Mesendoderm (in vitro differentiated cells): ENCODE data around the gene YIF1B.

Experiments used
- DNase-seq: peaks from one replicate; pipeline ENCODE4 v3.0.0; 2013
- H2AK5ac ChIP-seq: 2 replicates; pipeline ENCODE4 v1.6.1; 2013; ENCODE audit warnings: low read length, inconsistent platforms
- H2BK120ac ChIP-seq: 2 replicates; pipeline ENCODE4 v1.6.1; 2013; ENCODE audit warnings: low read depth, mild to moderate bottlenecking, low read length, moderate library complexity, mixed read lengths
- H2BK15ac ChIP-seq: replicated peaks from 2 replicates; pipeline ENCODE4 v1.6.1; 2013; ENCODE audit warnings: low read depth, mild to moderate bottlenecking, moderate library complexity
- H2BK5ac ChIP-seq: 2 replicates; pipeline ENCODE4 v1.6.1; 2013; ENCODE audit warnings: low read length, inconsistent platforms
- H3K18ac ChIP-seq: 2 replicates; pipeline ENCODE4 v1.6.1; 2013; ENCODE audit warnings: mild to moderate bottlenecking, low read length, mixed read lengths
- H3K23ac ChIP-seq: one replicate; pipeline ENCODE4 v1.6.1; 2013; ENCODE audit warnings: low read length
- H3K27ac ChIP-seq: 2 replicates; pipeline ENCODE4 v1.5.1; 2013; ENCODE audit warnings: low read depth, mild to moderate bottlenecking, inconsistent platforms, low read length, moderate library complexity
- H3K27me3 ChIP-seq: 2 replicates; pipeline ENCODE4 v1.6.1; 2013; ENCODE audit warnings: low read length, control low read depth, mild to moderate bottlenecking, inconsistent platforms; ENCODE audit not compliant: insufficient read depth, poor library complexity
- H3K36me3 ChIP-seq: 2 replicates; pipeline ENCODE4 v1.6.1; 2013; ENCODE audit warnings: low read length, inconsistent platforms; ENCODE audit not compliant: control insufficient read depth, insufficient read depth
- H3K4ac ChIP-seq: one replicate; pipeline ENCODE4 v1.6.1; 2013; ENCODE audit warnings: low read depth, mild to moderate bottlenecking, low read length, moderate library complexity
- H3K4me1 ChIP-seq: 2 replicates; pipeline ENCODE4 v1.6.1; 2013; ENCODE audit warnings: low read depth, low read length, inconsistent platforms; ENCODE audit not compliant: control insufficient read depth
- H3K4me2 ChIP-seq: 2 replicates; pipeline ENCODE4 v1.6.1; 2013; ENCODE audit warnings: low read length
- H3K4me3 ChIP-seq: 2 replicates; pipeline ENCODE4 v1.5.1; 2013; ENCODE audit warnings: mild to moderate bottlenecking, low read length
- H3K56ac ChIP-seq: one replicate; pipeline ENCODE4 v1.6.1; 2013; ENCODE audit warnings: low read length
- H3K79me1 ChIP-seq: 2 replicates; pipeline ENCODE4 v1.6.1; 2013; ENCODE audit warnings: low read length, inconsistent platforms
- H3K79me2 ChIP-seq: 2 replicates; pipeline ENCODE4 v1.6.1; 2013; ENCODE audit warnings: mild to moderate bottlenecking, low read length; ENCODE audit not compliant: control insufficient read depth, insufficient read depth
- H3K9ac ChIP-seq: 2 replicates; pipeline ENCODE4 v1.6.1; 2013; ENCODE audit warnings: low read length, inconsistent platforms
- H4K5ac ChIP-seq: one replicate; pipeline ENCODE4 v1.6.1; 2013; ENCODE audit warnings: low read length
- H4K8ac ChIP-seq: one replicate; pipeline ENCODE4 v1.6.1; 2013; ENCODE audit warnings: low read depth, mild to moderate bottlenecking, control low read depth, low read length, moderate library complexity
- WGBS: extraction: QIAGEN DNeasy Blood & Tissue Kit; methylation state at CpG from one replicate; pipeline ENCODE4 v1.1.7; 2013; ENCODE audit warnings: low lambda C conversion rate, missing lambda C conversion rate; ENCODE audit not compliant: insufficient coverage; ENCODE audit errors: extremely low coverage; 5-methylcytosine and 5-hydroxymethylcytosine counted together

YIF1B gene

DNA sequence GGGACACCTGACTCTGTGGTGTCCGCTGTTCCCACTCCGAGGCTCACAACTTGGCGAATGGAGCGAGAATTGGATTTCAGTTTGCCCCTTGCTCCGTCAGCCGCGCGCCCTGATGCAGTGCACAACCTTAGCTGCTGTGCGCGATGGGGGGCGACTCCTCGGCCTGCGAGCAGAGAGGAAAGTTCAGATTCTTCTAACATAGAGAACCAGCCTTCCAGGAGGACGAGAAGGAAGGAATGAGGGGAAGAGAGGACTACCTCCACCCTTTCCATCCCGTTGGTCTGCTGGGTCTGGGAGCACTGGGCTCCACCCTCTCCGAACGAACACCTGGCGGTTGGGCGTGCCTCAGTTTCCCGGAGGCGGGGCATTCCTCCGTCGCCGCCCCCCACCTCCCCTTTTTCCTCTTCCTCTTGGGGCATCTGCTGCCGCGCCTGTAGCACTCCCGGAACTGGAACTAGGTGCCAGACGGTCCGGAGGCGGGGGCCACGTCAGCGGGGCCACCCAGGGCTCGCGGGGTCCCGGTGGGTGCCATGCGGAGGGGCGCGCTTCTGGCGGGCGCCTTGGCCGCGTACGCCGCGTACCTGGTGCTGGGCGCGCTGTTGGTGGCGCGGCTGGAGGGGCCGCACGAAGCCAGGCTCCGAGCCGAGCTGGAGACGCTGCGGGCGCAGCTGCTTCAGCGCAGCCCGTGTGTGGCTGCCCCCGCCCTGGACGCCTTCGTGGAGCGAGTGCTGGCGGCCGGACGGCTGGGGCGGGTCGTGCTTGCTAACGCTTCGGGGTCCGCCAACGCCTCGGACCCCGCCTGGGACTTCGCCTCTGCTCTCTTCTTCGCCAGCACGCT lies 3.9 kb upstream of the YIF1B start, which contains the start of gene KCNK6:
TSS of gene KCNK6 (plus strand) at position 425 of the 838 bp plus-strand sequence. CDS start at position 531, 106 bp downstream.
- Histone ChIP-seq H4K5ac (no peak within 1 kb of the TSS), H4K8ac (no peak within 1 kb of the TSS), H3K79me1 (peaks cover 4% of the 10 kb centered on the region), H3K4me3 (peak within 1 kb of the TSS; percentile 15), H3K27ac (no peak within 1 kb of the TSS), H2BK120ac (no peak within 1 kb of the TSS), H2BK15ac (no peak within 1 kb of the TSS), H3K56ac (peak within 1 kb of the TSS; percentile 85), H2AK5ac (no peak within 1 kb of the TSS), H3K36me3 (no peaks in the 10 kb centered on the region), H3K79me2 (no peaks in the 10 kb centered on the region), H3K4ac (no peak within 1 kb of the TSS), H3K4me1 (no peaks in the 10 kb centered on the region), H3K27me3 (no peaks in the 10 kb centered on the region), H2BK5ac (no peak within 1 kb of the TSS), H3K9ac (peak within 1 kb of the TSS; percentile 66), H3K23ac (no peak within 1 kb of the TSS), H3K18ac (no peak within 1 kb of the TSS), H3K4me2 (peak within 1 kb of the TSS; percentile 63)
- peak; percentile 34 for DNase-seq
- WGBS, result no CpG with 5 or more reads among the region's 76 CpGs

DNA sequence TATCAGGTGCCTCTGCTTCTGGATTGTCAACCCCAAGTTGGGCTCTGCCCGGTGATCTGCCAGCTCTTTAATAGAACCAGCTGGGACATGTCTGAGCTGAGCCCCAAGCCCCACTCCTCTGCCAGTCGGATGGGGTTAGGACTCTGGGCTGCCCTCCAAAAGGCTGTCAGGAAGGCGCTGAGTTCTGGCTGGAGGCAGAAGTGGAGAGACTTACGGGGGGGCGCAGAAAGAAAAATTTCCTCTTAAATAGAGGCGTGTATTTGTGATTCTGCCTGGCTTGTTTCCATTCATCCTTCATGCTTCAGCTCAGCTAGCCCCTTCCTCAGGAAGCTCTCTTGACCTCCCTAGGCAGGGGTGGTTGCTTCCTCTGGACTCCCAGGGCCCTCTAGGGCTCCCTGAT lies 2.9 kb upstream of the YIF1B start:
- Histone ChIP-seq H4K8ac (no peak overlapping the region), H3K27me3 (no peaks in the 10 kb centered on the region), H3K4ac (no peak overlapping the region), H2BK120ac (no peak overlapping the region), H3K9ac (no peak overlapping the region), H2AK5ac (no peak overlapping the region), H3K4me2 (no peak overlapping the region), H2BK5ac (no peak overlapping the region), H2BK15ac (no peak overlapping the region), H3K18ac (no peak overlapping the region), H4K5ac (no peak overlapping the region), H3K4me1 (no peaks in the 10 kb centered on the region), H3K79me2 (no peaks in the 10 kb centered on the region), H3K36me3 (no peaks in the 10 kb centered on the region), H3K4me3 (no peak overlapping the region), H3K27ac (no peak overlapping the region), H3K79me1 (peaks cover 4% of the 10 kb centered on the region), H3K56ac (no peak overlapping the region), H3K23ac (no peak overlapping the region)
- DNase-seq, result no peak
- no CpG with 5 or more reads among the region's 6 CpGs for WGBS

DNA sequence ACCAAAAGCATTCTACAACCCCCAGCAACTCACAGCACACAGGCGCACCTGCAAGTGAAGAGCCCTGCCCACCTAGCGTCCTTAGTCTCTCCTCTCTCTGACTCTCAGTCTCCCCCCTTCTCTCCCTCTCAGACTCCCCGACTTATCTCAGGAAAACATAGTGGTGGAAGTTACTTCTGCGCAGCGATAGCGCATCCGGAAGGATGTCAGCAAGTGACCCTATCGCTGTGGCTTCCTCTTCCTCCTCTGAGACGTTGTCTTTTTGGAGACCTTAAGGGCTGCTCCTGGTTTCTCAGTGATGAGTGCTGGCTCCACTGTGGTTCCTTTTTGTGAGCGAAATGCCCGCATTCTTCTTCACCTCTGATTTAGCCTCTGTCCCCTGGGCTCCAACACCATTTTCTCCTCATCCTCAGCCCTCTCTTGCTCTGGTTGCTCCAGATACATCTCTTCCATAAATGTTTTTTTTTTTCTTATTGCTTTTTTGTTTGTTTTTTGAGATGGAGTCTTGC lies 1.4 kb upstream of the YIF1B start:
- no peak for DNase-seq
- no peak overlapping the region for H2BK5ac ChIP-seq
- H3K79me2 ChIP-seq, result peaks cover 2% of the 10 kb centered on the region
- no peaks in the 10 kb centered on the region for H3K27me3 ChIP-seq
- H3K56ac ChIP-seq, result no peak overlapping the region
- H3K4ac ChIP-seq, result no peak overlapping the region
- H4K5ac ChIP-seq, result no peak overlapping the region
- no peak overlapping the region for H3K27ac ChIP-seq
- no peak overlapping the region for H3K23ac ChIP-seq
- no peak overlapping the region for H3K4me3 ChIP-seq
- H2BK15ac ChIP-seq, result no peak overlapping the region
- H2BK120ac ChIP-seq, result no peak overlapping the region
- no peak overlapping the region for H2AK5ac ChIP-seq
- no peak overlapping the region for H3K18ac ChIP-seq
- H3K79me1 ChIP-seq, result peaks cover 7% of the 10 kb centered on the region
- no CpG with 5 or more reads among the region's 11 CpGs for WGBS
- no peaks in the 10 kb centered on the region for H3K36me3 ChIP-seq
- H3K4me2 ChIP-seq, result no peak overlapping the region
- no peak overlapping the region for H4K8ac ChIP-seq
- no peak overlapping the region for H3K9ac ChIP-seq
- no peaks in the 10 kb centered on the region for H3K4me1 ChIP-seq

DNA sequence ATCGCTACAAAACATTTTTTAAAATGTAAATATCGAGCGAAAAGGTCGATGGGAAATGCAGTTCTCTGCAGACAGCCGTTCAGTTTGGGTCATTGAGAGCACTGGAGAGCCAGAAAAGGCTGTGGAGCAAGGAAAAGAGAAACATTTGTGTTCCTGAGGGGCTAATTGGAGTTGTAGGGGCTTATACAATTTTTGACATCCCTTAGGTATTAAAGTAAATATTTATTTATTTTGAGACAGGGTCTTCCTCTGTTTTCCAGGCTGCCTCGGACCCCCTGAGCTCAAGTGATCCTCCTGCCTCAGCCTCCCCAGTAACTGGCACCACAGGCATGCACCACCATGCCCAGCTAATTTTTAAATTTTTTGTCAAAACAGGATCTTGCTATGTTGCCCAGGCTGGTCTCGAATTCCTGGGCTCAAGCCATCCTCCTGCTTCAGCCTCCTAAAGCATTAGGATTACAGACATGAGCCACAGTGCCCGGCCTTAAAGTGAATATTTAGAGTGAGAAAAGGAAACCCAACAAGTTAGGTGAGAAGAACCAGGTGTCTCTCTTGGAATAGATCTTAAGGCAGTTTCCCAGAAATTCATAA lies 825 bp upstream of the YIF1B start:
- H2BK5ac ChIP-seq, result no peak overlapping the region
- H3K36me3 ChIP-seq, result no peaks in the 10 kb centered on the region
- H2AK5ac ChIP-seq, result no peak overlapping the region
- no peaks in the 10 kb centered on the region for H3K4me1 ChIP-seq
- no CpG with 5 or more reads among the region's 8 CpGs for WGBS
- H4K8ac ChIP-seq, result no peak overlapping the region
- H3K23ac ChIP-seq, result no peak overlapping the region
- H3K4me2 ChIP-seq, result no peak overlapping the region
- no peaks in the 10 kb centered on the region for H3K27me3 ChIP-seq
- peaks cover 2% of the 10 kb centered on the region for H3K79me2 ChIP-seq
- no peak overlapping the region for H4K5ac ChIP-seq
- no peak overlapping the region for H3K4ac ChIP-seq
- H2BK120ac ChIP-seq, result no peak overlapping the region
- H2BK15ac ChIP-seq, result no peak overlapping the region
- H3K18ac ChIP-seq, result no peak overlapping the region
- peak overlapping the region; percentile 40 for H3K9ac ChIP-seq
- no peak overlapping the region for H3K4me3 ChIP-seq
- no peak overlapping the region for H3K27ac ChIP-seq
- DNase-seq, result no peak
- peak overlapping the region; percentile 25 for H3K56ac ChIP-seq
- peaks cover 7% of the 10 kb centered on the region for H3K79me1 ChIP-seq

DNA sequence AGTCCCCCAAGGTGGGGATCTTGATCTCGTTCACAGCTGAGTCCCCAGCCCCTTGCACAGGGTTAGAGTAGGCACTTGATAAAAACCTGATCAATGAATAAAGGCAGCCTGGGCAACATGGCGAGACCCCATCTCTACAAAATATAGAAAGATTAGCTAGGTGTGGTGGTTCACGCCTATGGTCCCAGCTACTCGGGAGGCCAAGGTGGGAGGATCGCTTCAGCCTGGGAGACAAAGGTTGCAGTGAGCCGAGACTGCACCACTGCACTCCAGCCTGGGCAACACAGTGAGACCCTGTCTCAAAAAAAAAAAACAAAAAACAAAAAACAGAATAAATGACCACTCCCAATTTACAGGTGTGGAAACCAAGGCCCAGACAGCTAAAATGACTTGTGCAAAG lies 4.8 kb downstream of the YIF1B start:
- H3K27me3 ChIP-seq, result no peaks in the 10 kb centered on the region
- H3K36me3 ChIP-seq, result no peaks in the 10 kb centered on the region
- H2BK5ac ChIP-seq, result no peak overlapping the region
- H3K4me1 ChIP-seq, result no peaks in the 10 kb centered on the region
- H4K5ac ChIP-seq, result no peak overlapping the region
- no peak overlapping the region for H3K4ac ChIP-seq
- H3K27ac ChIP-seq, result no peak overlapping the region
- no peak overlapping the region for H2BK120ac ChIP-seq
- WGBS, result no CpG with 5 or more reads among the region's 6 CpGs
- no peak overlapping the region for H3K18ac ChIP-seq
- H3K4me3 ChIP-seq, result no peak overlapping the region
- no peak overlapping the region for H3K23ac ChIP-seq
- no peak overlapping the region for H3K4me2 ChIP-seq
- no peak overlapping the region for H2AK5ac ChIP-seq
- no peak overlapping the region for H4K8ac ChIP-seq
- H3K9ac ChIP-seq, result no peak overlapping the region
- H3K56ac ChIP-seq, result no peak overlapping the region
- no peak for DNase-seq
- H3K79me2 ChIP-seq, result peaks cover 2% of the 10 kb centered on the region
- H3K79me1 ChIP-seq, result peaks cover 12% of the 10 kb centered on the region
- no peak overlapping the region for H2BK15ac ChIP-seq
